Stimulated activated CD4-positive, alpha-beta T cell treated with anti-CD3 and anti-CD28 coated beads, Interleukin-1b, Interleukin-23, amount 100 ng/mL, for 4 hours (primary cell): ENCODE data around the gene SLC9A7.
A peak's percentile ranks its signal among the peaks of the same experiment; 100 is the strongest.

Experiments used
- DNase-seq, 2 donors: peaks; one replicate each; pipeline ENCODE4 v3.0.0-alpha.2; 2020; ENCODE audit warnings: low read depth in 2 of 2

SLC9A7 gene

DNA sequence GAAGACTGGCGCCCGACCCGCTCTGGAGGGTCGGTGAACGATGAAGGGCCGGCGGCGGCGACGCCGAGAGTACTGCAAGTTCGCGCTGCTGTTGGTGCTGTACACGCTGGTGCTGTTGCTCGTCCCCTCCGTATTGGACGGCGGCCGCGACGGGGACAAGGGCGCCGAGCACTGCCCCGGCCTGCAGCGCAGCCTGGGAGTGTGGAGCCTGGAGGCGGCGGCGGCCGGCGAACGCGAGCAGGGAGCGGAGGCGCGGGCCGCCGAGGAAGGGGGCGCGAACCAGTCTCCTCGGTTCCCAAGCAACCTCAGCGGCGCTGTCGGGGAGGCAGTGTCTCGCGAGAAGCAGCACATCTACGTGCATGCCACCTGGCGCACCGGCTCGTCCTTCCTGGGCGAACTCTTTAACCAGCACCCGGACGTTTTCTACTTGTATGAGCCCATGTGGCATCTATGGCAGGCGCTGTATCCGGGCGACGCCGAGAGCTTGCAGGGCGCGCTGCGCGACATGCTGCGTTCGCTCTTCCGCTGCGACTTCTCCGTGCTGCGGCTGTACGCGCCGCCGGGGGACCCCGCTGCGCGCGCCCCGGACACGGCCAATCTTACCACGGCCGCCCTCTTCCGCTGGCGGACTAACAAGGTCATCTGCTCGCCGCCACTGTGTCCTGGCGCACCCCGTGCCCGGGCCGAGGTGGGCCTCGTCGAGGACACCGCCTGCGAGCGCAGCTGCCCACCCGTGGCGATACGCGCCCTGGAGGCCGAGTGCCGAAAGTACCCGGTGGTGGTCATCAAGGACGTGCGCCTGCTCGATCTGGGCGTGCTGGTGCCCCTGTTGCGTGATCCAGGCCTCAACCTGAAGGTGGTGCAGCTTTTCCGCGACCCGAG lies 184.8 kb downstream of the SLC9A7 start:
- peak; percentile 30 to 42 for DNase-seq

DNA sequence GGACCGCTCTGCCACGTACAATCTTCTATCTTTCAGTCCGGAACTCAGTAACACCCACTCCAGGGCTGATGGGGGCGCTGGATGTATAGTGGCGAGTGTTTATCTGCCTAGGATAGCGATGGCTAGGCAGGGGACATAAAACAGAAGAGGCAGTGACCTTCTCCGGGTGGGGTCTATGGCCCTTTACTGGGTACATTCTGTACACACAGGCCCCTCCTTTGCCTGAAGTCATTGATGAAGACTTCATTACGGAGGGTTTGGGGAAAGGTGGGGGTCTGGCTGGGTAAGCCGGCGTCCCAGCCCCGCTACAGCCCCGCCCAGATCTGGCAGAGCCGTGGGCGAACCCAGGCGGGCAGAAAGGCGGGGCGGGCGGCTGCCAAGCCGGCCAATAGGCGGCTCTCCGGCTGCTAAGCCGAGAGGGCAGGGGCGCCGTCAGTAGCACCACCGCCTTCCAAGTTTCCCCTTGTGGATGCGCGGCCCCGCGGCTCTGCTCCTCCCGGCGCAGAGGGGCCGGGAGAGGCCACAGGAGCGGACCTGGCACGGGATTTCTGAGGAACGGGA lies 185.5 kb downstream of the SLC9A7 start, which contains the start of gene CHST7:
Gene CHST7 (plus strand): TSS at position 435 of the 561 bp plus-strand sequence. CDS start 167 bp downstream, outside the sequence.
- DNase-seq: peak; percentile 45 to 51

DNA sequence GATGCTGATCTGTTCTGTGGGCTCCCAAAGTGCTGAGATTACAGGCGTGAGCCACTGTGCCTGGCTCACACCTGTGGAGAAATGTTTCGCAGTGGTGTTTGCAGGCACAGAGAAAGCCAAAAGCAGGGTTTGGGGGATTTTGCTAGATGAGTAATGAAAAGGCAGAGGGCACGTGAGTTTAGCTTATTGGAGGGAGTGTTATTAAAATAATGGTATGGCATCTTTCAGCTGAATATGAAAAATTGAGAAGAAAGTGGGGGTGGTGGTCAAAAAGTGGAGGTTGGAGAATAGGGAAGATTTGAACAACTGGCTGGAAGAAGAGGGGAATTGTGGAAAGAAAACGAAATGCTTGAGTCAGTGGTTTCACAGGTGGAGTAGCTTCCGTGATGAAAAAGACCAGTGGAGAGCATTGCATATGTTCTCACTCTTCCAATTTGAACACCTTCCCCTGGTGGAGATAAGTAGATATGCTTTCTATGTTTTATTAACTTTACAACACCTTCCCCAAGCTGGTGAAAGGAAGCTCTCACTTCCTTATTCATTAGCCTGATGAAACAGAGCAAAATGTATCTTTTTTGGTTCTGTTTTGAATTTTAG lies 186.5 kb downstream of the SLC9A7 start:
- DNase-seq: no peak

DNA sequence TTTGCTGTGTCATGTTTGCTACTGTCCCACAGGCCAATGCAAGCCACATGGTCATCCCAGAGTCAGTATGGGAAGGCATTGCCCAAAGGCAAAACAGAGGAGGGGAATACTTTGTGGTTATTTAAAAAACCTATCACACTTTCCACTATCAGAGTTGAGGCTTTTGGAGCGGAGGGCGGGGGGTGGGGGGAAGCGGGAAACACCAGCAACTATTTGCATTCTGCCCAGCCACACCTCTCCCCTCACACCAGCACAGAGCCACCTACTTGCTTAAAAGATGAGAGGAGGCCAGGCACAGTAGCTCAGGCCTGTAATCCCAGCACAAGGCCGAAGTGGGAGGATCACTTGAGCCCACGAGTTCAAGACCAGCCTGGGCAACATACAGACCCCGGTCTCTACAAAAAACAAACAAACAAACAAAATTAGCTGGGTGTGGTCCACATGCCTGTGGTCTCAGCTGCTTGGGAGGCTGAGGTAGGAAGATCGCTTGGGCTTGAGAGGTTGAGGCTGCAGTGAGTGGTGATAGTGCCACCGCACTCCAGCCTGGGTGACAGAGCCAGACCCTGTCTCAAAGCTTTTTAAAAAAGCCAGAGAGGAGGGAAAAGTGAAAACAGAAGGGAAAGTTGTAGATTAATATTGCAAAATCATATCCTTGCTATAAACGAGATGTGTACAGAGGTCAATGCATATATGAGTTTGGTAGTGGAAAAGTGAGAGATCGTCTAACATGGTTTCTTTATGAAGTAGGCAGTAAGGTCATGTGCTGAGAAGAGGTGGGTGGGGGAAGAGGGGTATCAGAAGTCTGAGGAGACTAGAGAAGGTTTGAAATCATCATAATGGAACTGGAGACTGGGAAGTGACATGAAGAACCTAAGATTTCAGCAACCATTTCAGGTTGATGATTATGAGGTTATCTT lies 187.2 kb downstream of the SLC9A7 start:
- no peak for DNase-seq

DNA sequence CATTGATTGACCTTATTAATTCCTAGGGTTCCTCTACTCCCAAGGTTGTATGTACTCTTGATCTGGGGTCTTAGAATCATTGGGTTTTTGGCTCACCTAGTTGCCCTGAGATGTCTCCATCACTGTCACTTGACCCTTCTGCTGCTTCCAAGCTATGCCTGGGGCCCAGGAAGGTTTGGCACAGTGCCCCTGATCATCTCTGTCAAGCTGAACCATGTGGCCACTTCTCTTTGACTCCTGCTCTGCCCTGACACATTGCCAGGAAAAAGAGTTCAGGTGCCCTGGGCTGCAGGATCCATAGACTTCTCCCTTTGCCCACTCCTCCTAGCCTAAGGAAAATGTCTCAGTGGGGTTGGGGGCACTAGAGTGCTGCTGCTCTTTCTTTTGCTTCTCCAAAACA lies 189.3 kb downstream of the SLC9A7 start:
- DNase-seq: no peak

DNA sequence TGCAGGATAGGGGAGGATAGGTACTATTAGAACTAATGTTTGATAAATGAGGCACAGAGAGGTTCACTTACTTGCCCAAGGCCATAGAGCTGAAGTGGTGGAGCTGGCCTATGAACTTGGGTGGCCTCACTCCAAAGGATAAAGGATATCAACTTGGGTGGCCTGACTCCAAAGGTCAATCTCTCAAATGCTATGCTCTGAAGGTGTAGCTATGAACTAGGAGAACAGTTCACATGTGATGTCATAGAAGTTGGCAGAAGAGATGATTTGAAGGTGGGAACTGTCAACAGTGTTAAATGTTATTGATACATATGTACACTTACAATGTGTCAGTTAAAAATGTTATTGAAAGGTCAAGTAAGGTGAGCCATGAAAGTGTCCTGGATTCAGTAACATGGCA lies 191.5 kb downstream of the SLC9A7 start:
- no peak for DNase-seq

DNA sequence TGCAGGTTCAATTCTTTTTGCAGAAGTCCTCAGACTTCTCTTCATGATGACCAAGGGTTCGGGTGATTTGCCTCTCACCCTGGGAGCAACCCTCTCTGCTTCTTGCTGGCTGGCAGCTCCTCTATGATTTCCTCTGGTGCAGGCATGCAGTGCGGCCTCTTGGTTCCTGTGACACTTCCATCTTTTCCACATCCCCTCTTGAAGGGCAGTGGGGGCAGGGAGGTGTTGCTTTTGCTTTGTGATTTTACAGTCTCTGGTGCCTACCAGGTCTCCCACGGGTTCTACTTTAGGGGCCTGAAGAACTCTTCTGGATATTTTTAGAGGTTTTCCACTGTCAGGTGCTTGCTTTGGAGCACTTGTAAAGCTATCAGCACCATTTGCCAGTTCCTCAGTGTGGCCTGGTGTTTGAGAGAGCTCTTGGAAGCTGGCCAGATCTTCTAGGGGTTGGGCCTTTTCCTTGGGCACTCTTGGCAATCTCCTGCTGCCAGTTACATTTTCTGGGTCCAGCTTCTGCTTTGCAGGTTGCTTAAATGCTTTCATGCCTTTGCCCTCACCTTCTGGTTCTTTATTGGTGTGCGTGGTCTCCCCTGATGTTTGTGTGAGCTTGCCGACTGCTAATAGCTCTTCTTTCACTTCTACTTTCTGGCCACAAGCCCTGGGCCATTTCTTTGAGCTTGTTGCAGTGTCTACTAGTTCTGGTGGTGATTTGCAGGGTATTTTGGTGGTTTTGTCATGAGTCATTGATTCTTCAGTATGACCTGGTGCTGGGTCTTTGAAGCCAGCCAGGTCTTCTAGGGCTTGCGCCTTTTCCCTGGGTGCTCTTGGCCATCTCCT lies 196.9 kb downstream of the SLC9A7 start:
- no peak for DNase-seq

DNA sequence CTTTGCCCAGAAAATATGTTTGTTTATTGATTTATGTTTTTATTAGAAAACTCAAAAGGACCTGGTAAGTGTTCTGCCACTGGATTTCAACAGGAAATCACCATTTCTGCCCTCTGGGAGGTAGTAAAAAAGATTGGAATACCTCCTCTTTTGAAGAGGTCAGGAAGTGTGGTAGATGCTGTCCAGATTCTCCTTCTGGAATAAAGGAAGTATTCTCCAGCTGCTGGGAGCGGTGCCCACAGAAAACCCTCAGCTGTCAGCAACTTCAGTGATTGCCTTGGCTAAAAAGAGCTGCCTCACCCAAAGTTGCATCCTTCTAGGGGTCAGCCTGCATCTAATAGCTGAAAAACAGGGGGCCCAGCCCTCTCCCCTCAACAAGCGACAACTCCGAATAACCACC lies 199.9 kb downstream of the SLC9A7 start:
- no peak for DNase-seq

DNA sequence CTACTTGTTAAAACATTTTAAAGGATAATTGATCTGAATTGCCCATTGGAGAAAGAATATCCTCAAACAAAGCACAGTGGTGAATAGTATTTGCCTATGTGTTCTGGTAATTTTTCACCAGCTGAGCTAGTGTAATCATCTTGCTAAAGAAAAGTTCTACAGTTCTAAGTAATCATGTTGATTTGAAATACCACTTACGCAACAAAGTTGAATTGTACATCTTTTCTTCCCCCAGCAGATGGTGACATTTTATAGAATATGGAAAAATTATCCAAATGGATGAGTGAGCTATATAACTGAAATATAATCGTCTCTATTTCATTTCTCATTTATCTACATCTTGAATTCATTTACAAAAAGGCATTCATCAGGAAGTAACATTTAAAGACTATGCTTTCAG lies 204.0 kb downstream of the SLC9A7 start:
- DNase-seq: no peak

DNA sequence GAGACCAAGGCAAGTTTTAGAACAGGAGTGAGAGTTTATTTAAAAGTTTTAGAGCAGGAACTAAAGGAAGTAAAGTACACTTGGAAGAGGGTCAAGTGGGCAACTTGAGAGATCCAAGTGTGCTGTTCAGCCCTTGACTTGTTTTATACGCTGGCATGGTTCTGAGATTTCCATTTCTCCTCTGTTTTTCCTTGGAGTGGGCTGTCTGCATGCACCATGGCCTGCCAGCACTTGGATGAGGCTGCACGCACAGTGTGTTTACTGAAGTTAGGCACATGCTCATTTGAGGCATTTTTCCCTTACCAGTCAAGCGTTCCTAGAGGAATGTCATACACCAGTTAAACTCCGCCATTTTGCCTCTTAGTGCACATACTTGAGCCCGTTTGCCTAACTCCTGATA lies 205.0 kb downstream of the SLC9A7 start:
- DNase-seq: no peak

DNA sequence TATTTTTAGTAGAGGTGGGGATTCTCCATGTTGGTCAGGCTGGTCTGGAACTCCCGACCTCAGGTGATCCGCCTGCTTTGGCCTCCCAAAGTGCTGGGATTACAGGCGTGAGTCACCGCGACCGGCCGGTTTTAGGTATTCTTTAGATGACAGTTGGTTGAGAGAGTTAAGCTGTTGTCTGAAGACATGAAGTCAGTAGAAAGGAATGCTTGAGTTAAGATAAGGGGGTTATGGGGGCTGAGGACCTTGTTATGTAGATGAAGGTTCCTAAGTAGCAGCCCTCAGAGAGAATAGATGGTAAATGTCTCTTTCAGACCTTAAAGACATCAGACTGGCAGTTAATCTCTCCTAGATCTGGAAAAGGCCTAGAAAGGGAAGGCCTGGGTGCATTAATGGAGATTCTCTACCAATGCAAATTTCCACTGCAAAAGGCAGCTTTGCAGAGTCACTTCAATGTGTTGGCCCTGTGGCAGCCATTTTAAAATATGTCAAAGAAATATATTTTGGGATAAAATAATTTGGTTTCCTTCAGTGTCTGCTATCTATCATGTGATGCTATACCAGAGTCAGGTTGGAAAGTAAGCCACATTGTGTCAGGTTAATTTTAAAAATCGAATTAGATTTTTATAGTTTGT lies 207.3 kb downstream of the SLC9A7 start:
- DNase-seq: no peak

DNA sequence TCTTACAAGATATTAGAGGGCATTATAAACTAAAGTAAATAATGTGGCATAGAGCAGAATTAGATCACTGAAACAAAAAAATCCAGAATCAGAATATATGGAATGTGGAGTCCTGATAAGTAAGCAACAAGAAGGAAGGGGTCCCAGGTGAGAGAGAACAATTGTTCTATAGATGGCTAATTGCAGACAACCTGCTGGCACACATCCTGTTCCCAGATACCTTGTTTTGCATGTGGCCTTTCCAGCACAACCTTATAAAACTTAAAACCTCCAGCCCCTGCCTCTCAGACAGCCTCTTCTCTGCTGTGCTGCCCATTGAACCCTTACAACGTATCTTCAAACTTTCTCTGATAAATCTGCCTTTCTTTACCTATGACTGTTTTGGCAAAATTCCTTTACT lies 209.0 kb downstream of the SLC9A7 start:
- no peak for DNase-seq
